OCI-M2 (cell line): ENCODE results near the gene BEST4.
"Not testable (repeated sequence)": the region's sequence is repeated elsewhere in the genome, so short reads cannot be mapped to it uniquely, and the experiment has no call there.

Experiments used
- DNase-seq: peaks from one replicate; lab custom pipeline; 2025; ENCODE audit not compliant: unreplicated experiment; lab: John Stamatoyannopoulos, UW

Gene BEST4

DNA sequence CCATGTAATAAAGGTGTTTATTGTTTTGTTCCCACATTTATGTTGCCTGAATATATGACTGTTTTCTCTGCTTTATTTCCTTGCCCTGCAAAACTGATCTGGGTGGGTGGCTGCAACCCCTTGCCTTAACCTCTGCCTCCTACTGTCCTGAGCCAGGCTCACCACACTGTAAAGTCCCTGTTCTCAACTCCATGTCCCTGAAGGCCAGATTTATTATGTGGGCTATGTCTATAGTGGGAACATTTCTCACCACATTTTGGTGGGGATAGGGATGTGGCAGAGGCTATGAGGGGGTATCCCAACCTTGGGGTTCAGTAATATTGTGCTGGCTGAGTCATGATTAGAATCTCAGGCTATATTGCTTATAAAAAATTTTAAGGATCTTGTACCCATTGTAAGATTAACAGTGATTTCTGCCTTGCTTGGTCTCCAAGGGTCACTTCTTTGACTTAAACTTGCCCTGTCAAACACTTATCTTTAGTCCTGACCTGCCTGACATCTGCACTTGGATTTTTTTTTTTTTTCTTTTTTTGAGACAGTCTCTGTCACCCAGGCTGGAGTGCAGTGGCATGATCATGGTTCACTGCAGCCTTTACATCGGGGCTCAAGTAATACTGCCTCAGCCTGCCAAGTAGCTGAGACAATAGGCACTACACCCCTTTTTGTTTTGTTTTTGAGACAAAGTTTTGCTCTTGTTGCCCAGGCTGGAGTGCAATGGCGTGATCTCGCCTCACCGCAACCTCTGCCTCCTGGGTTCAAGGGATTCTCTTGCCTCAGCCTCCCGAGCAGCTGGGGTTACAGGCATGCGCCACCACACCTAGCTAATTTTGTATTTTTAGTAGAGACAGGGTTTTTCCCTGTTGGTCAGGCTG, 9.0 kb downstream of the BEST4 start:
- no peak for DNase-seq

DNA sequence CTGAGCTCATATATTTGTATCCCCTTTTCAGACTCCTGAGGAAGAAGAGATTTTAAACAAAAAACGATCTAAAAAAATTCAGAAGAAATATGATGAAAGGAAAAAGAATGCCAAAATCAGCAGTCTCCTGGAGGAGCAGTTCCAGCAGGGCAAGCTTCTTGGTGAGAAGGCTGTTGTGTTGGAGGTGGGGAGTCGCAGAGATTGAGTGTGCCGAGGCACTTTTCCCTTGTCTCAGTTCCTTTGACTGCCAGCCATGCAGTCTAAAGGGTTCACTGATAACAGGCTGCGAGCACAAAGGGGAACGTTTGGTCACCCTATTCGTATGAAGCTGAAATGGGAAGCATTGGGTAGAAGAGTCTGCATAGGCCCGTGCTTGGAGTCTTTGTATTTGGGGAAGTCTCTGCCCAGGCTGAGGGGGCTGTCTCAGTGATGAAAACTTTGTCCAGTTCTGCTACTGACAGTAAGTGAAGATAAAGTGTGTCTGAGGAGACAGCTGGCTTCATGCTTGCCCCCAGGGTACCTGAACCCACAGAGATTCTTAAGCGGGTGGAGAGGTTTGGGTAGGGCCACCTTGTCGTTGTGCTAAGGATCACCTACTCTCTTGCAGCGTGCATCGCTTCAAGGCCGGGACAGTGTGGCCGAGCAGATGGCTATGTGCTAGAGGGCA, 9.9 kb downstream of the BEST4 start:
- no peak for DNase-seq

DNA sequence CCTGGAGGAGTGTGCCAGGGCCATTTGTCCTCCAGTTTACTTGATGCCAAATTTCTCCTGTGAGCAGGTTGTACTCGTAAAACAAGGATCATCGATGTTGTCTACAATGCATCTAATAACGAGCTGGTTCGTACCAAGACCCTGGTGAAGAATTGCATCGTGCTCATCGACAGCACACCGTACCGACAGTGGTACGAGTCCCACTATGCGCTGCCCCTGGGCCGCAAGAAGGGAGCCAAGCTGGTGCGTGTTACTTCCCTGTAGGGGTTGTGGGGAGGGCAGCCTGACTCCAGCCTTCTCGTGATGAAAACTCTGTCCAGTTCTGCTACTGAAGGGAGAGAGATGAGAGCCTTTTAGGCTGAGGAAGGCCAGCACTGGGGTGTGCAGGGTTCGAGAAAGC, 10.4 kb downstream of the BEST4 start:
- DNase-seq = no peak

DNA sequence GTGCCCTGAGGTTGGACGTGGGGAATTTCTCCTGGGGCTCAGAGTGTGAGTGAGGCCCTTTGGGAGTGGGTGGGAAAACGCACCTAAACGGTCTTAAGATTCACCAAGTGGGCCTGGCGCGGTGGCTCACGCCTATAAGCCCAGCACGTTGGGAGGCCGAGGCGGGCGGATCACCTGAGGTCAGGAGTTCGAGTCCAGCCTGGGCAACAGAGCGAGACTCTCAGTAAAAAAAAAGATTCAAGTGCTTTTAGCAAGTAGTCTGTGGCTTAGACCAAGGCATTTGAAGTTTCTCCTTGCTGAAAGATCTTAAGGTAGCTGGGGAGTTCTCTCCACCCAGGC, 11.3 kb downstream of the BEST4 start:
- DNase-seq = no peak

DNA sequence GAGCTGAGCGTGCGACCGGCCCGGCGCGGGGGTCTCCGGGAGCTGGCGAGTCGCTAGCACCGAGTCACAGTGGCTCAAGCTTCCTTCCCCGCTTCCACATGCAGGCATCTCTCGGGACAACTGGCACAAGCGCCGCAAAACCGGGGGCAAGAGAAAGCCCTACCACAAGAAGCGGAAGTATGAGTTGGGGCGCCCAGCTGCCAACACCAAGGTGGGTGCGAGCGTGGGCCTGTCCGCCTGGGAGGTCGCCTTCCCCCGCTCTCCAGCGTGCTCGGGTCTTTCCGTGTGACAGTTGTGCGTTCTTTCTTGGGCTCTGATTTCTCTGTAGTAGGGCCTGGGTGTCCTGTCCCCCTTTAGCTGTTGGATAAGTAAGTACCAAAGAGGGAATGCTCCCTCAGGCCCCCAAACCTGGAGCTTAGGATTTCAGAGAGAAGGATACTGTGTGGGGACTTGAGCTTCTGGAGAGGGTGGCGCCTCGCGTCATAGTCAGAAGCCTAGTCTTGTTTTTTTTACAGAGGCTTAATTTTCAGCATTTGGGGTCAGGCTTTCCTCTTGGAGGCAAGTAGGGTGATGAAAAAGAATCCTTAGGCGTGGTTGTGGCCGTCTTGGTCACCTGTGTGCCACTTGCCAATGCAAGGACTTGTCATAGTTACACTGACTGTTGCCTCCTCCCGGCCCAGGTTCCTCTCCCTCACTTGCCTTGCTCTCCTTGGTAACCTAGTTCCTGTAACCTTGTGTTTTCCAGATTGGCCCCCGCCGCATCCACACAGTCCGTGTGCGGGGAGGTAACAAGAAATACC, 11.8 kb downstream of the BEST4 start:
- no peak for DNase-seq

DNA sequence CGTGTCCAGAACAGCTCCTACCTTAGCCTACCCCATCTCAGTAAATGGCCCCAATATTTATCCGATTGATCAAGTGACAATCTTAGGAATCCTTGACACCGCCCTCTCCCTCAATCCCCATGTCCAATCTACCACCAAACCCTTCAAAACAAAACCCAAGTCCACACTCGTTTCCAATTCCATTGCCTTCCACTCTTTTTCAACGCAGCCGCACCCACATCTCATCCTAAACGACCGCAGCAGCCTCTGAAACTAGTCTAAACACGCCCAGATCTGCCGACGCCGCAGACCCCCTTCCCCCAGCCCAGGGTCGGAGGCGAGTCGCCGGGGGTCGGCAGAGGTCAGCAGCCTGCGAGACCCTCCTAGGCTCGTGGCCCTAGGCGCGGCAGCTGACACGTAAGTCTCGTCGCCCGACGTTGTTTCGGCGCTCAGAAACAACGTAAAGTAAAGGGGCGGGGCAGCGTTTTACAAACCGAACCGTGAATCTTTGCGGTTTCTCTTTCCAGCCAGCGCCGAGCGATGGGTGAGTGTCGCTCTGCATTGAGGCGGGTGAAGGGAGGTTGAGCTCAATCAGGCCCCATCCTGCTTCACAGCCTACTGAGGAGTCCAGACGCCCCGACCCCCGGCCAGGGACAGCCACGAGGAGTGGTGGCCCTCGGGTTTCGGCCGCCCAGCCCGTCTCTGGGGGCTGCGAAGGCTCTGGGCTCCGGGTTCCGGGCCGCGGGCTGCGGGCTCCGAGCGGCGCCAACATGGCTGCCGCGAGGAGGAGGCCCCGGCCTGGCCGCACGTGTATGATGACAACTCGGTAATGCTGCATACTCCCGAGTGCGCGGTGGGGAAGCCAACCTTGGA, 12.7 kb downstream of the BEST4 start, which contains the start of gene RPS8:
Gene RPS8, plus strand, starts transcription at position 463 of the 852 bp plus-strand sequence. Its CDS starts 57 bp downstream, at position 520.
- peak; percentile 71 for DNase-seq

DNA sequence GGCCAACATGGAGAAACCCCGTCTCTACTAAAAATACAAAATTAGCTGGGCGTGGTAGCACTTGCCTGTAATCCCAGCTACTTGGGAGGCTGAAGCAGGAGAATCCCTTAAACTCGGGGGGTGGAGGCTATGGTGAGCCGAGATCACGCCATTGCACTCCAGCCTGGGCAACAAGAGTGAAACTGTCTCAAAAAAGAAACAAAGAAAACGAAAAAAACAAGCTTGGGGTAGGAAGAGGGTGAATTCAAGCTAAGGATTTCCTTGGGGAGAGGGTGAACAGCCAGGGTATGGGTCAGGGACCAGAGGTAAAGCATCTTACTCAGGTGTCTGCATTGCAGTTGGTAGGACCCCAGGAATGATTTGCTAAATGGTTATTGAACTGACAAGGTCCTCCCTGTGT, 21.5 kb downstream of the BEST4 start:
- not testable (repeated sequence) for DNase-seq

DNA sequence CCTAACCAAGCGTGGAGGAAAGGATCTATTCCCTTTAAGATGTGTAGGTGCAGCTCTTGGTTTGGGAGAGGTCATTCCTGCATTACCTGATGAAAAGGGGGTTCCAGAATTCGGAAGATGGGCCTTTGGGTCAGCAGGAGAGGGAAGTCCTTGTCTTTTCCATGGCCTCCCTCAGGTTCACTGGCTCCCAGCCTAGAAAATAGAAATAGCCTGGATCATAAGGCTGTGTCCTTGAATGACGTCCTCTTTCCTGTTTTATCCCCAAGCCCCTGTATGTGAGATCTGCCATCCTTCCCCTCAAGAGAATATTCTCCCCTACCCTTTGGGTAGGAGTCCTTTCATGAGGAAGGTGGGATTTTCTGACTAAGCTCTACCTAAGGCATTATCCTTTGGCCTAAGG, 27.1 kb downstream of the BEST4 start:
- DNase-seq = no peak

DNA sequence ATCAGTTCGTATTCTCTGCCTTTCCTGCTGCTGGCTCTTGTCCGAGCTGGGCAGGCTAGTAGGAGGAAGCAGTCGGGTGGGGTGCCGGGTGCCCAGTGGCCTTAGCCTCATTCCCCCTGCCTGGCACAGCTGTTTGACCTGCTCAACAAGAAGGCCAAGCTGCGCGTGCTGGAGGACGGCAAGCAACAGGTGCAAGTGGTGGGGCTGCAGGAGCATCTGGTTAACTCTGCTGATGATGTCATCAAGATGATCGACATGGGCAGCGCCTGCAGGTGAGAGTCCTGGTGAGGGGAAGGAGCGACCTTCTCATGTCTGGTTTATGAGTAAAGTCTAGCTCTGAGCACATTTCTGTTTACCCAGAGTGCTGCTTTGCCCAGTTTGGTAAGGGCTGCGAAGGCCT, 28.9 kb downstream of the BEST4 start:
- no peak for DNase-seq

DNA sequence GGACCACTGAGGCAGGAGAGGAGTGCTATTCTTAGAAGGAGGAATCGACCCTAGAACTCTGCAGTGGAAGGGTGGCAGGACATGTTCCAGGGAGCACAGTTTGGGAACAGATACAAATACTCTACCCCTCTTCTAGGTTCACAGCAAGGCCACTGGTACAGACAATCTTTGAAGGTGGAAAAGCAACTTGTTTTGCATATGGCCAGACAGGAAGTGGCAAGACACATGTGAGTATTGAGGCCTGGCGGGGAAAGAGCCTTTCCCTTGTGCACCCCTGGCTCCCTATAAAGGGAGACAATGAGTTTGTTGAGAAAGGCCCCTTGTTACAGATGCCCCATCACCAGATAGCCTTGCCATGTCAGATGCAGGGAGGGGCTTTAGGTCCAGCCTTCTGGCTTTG, 30.6 kb downstream of the BEST4 start:
- no peak for DNase-seq

DNA sequence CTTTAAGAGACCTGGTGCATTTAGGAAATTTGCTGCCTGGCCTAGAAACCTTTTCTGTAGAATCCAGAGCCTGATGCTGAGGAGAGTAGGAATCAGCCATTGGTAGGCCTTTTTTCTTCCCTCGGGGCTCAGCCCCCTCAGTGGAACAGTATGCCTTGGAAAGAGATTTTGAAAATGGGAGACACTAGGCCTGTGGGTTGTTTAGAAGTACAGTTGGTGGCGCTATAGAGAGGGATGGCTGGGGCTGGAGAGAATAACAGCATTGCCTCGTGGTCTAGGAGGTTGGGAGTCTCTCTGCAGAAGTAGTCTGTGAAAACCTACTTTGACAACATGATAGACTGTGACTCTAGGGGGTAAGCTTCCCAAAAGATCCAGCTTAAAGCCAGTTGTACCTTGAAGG, 40.1 kb downstream of the BEST4 start:
- no peak for DNase-seq

DNA sequence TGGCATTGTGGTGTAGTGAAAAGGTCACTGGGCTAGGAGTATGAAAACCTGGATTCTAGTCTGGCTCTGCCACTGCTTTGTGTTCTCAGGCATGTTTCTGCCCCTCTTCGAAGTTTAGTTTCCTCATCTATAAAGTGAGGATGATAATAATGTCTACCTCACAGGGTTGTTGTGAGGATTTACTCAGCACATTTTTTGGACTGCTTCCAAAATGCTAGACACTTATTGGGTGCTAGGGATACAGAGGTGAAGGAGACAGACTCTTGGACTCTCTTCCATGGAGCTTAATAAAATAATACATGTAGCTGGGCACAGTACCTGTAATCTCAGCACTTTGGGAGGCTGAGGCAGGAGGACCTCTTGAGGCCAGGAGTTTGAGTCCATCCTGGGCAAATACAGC, 44.8 kb downstream of the BEST4 start:
- no peak for DNase-seq

DNA sequence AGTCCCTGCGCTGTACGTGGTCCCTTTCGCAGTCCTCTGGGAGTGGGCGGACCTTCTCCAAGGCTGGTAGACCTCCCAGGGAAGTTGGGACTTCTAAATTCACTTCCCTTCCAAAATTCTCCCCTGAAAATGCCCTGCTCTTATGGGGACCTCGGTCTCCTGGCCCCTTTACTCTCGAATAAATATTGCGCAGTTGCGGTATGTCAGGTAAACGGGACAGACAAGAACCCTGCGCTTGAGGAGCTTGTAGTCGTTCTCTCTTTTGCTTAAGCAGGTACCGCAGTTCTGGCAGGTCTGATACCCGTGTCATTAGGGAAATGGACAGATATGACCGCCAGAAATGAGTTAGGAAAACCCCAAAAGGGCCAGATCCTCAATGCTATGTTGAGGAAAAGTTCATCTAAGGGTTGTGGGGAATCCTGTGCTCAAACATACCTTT, 47.8 kb downstream of the BEST4 start:
- no peak for DNase-seq

DNA sequence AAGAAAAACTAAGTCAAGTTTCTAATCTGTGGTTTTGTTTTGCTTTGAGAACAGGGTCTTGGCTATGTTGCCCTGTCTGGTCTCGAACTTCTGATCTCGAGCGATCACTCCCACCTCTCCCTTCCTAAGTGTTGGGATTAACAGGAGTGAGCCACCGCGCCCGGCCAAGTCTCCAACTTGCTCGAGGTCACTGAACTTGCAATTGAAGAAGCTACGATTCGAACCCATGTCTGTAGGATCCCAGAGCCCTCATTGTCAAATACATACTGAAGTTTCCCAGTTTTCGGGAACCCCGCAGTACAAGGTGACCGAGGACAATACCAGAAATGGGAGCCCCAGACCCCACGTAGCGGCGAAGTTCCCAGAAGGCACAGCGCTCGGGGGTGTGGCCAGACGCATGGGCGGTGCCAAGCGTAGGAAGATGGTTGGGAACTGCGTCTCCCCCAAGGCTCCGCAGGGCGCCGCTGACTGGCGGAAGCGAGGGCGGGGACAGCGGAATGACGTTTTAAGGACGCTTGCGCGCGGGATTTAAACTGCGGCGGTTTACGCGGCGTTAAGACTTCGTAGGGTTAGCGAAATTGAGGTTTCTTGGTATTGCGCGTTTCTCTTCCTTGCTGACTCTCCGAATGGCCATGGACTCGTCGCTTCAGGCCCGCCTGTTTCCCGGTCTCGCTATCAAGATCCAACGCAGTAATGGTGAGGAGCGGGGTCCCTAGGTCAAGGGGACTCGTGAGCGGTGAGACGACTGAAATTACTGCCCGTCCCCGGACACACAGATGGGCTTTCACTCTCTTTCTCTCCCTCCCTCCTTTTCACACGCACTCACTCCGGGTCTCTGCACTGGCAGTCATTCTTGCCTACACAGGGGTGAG, 48.4 kb downstream of the BEST4 start, which contains the start of gene KIF2C:
Gene KIF2C, plus strand, starts transcription at position 531 of the 872 bp plus-strand sequence. Its CDS starts 96 bp downstream, at position 627.
- DNase-seq = peak; percentile 78

DNA sequence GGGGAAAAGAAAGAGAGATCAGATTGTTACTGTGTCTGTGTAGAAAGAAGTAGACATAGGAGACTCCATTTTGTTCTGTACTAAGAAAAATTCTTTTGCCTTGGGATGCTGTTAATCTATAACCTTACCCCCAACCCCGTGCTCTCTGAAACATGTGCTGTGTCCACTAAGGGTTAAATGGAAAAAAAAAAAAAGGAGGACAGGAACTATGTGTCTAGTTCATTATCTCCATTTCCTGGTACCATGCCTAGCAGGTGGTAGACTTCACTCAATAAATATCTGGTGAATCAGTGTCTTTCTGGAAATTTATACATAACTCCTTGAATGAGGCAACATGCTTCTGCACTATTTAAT, 49.0 kb downstream of the BEST4 start:
- not testable (repeated sequence) for DNase-seq

DNA sequence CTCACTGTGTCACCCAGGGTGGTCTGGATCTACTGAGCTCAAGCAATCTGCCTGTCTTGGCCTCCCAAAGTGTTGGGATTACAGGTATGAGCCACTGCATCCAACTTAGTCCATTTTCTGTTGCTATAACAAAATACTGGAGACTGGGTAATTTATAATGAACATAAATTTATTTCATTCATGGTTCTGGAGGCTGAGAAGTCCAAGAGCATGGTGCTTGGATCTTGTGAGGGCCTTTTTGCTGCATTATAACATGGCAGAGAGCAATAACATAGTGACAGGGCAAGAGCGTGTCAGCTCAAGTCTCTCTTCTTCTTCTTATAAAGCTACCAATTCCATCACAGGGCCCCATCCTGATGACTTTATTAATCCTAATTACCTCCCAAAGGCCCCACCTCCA, 52.0 kb downstream of the BEST4 start:
- DNase-seq = no peak

DNA sequence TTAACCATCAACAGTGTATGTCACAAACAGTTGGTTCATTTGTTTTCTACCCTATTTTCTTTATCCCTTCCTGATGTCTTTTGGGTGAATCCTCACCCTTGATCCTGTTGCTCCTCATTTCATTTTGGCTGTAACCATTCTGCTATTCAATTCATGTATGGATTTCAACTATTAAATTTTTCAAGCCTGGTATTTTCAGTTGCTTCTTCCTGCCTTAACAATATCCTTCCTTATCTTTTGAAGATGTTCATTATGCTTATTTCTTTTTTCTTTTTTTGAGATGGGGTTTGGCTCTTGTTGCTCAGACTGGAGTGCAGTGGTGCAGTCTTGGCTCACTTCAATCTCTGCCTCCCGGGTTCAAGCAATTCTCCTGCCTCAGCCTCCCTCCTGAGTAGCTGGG, 54.2 kb downstream of the BEST4 start:
- DNase-seq = no peak
